22Rv1 (cell line): ENCODE data around the gene FHIT.

ENCODE experiments used
- CTCF ChIP-seq: fragments of 450-650 bp; IDR thresholded peaks from 2 replicates; pipeline ENCODE4 v1.5.1; 2017; ENCODE audit warnings: mild to moderate bottlenecking
- ZFX ChIP-seq: fragments of 450-650 bp; IDR thresholded peaks from 2 replicates; pipeline ENCODE4 v1.6.1; 2017; ENCODE audit warnings: antibody characterized with exemption, borderline replicate concordance

DNA sequence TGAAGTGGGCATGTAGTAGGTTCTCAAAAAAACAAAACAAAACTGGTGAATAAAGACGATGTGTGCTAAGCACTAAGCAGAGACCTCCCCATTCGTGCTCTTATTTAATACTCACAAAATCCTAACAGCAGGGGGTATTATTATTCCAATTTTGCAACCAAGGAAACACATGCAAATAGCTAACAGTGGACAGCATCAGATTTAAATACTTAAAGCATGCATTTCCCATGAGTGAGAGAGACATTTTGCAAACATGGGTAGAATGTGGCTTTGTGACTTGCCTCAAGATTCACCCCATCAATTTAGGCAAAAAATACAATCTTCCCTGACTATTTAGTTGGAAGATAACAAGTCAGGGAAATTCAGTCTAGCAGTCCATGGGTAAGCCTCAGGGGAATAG lies 1255.2 kb downstream of the FHIT start:
- no peak for TF ChIP-seq CTCF
- no peak for TF ChIP-seq ZFX
